ENCODE measurements around the gene MRTFA.

The MRTFA gene

GRCh38 chr22:40671796-40672360 is 35.4 kb upstream of the MRTFA start:
- no peak overlapping the region for H3K27ac ChIP-seq
- TF ChIP-seq CTCF (conservative IDR thresholded peaks at IDR 0.05; ENCODE audit: low read depth) = no peak
- DNase-seq (ENCODE audit: low spot score) = no peak
- ChIA-PET CTCF (interaction anchor here (1.1 kb wide), 1 partner anchor 11 kb away, joined by 3 read pairs; no protein-coding TSS in a partner anchor), POLR2A (ENCODE audit: low non-redundant PET) (interaction anchor here (0.6 kb wide), 1 partner anchor 1979 kb away, joined by 3 read pairs; no protein-coding TSS in a partner anchor)

GRCh38 chr22:40671369-40671768 is 34.9 kb upstream of the MRTFA start:
- ChIA-PET CTCF (interaction anchor here (0.6 kb wide), 1 partner anchor 184 kb away, joined by 3 read pairs; no protein-coding TSS in a partner anchor), POLR2A (ENCODE audit: low non-redundant PET) (interaction anchor here (0.6 kb wide), 1 partner anchor 1978 kb away, joined by 3 read pairs; no protein-coding TSS in a partner anchor)
- TF ChIP-seq CTCF (conservative IDR thresholded peaks at IDR 0.05; ENCODE audit: low read depth) = no peak
- no peak overlapping the region for H3K27ac ChIP-seq
- DNase-seq (ENCODE audit: low spot score) = no peak

- CTCF ChIA-PET = no interaction called here
- DNase-seq (ENCODE audit: low spot score) = no peak
- POLR2A ChIA-PET (ENCODE audit: low non-redundant PET) = no interaction called here
- no peak for TF ChIP-seq CTCF (conservative IDR thresholded peaks at IDR 0.05; ENCODE audit: low read depth)
- no peak overlapping the region for H3K27ac ChIP-seq
Measured at GRCh38 chr22:40670058-40670457, 33.5 kb upstream of the MRTFA start.

- DNase-seq (ENCODE audit: low spot score) = peak; percentile 65
- POLR2A ChIA-PET (ENCODE audit: low non-redundant PET) = interaction anchor here (0.5 kb wide), 1 partner anchor 74 kb away, joined by 4 read pairs; no protein-coding TSS in a partner anchor
- CTCF ChIA-PET = no interaction called here
- peak overlapping the region; percentile 30 for H3K27ac ChIP-seq
- no peak for TF ChIP-seq CTCF (conservative IDR thresholded peaks at IDR 0.05; ENCODE audit: low read depth)
Measured at GRCh38 chr22:40668611-40669411, 32.3 kb upstream of the MRTFA start.

GRCh38 chr22:40666151-40666848 is 29.8 kb upstream of the MRTFA start:
- DNase-seq (ENCODE audit: low spot score) = no peak
- ChIA-PET CTCF (no interaction called here), POLR2A (ENCODE audit: low non-redundant PET) (no interaction called here)
- no peak for TF ChIP-seq CTCF (conservative IDR thresholded peaks at IDR 0.05; ENCODE audit: low read depth)
- no peak overlapping the region for H3K27ac ChIP-seq

GRCh38 chr22:40665312-40665711 is 28.8 kb upstream of the MRTFA start:
- H3K27ac ChIP-seq = no peak overlapping the region; the same call in 1 of the 2 replicates
- CTCF ChIA-PET = interaction anchor here (0.6 kb wide), 1 partner anchor 366 kb away, joined by 3 read pairs; no protein-coding TSS in a partner anchor
- no peak for TF ChIP-seq CTCF (conservative IDR thresholded peaks at IDR 0.05; ENCODE audit: low read depth)
- no peak for DNase-seq (ENCODE audit: low spot score)
- POLR2A ChIA-PET (ENCODE audit: low non-redundant PET) = no interaction called here
